Osteocyte (in vitro differentiated cells): ENCODE results near the gene TTC7B. TPM values are rescaled to one million over a fixed set of nuclear protein-coding genes. Genes with fewer than 3 reads are reported as not detected.
A peak's percentile ranks its signal among the peaks of the same experiment; 100 is the strongest.
"Not testable (repeated sequence)": the region's sequence is repeated elsewhere in the genome, so short reads cannot be mapped to it uniquely, and the experiment has no call there.

ENCODE experiments used
- DNase-seq: peaks from one replicate; pipeline ENCODE4 v3.0.0; 2021; ENCODE audit warnings: mixed read lengths; ENCODE audit not compliant: unreplicated experiment; ENCODE audit errors: extremely low spot score
- H3K27ac Mint-ChIP-seq: one replicate; pipeline ENCODE4 v1.8.0; 2021; ENCODE audit warnings: mild to moderate bottlenecking, mixed read lengths; ENCODE audit not compliant: unreplicated experiment
- H3K27me3 Mint-ChIP-seq: one replicate; pipeline ENCODE4 v1.8.0; 2021; ENCODE audit warnings: mixed read lengths; ENCODE audit not compliant: unreplicated experiment
- H3K36me3 Mint-ChIP-seq: one replicate; pipeline ENCODE4 v1.8.0; 2021; ENCODE audit warnings: mixed read lengths; ENCODE audit not compliant: unreplicated experiment
- H3K4me1 Mint-ChIP-seq: one replicate; pipeline ENCODE4 v1.8.0; 2021; ENCODE audit warnings: mixed read lengths; ENCODE audit not compliant: unreplicated experiment
- H3K4me3 Mint-ChIP-seq: one replicate; pipeline ENCODE4 v1.8.0; 2021; ENCODE audit warnings: mild to moderate bottlenecking, moderate library complexity, mixed read lengths; ENCODE audit not compliant: unreplicated experiment
- H3K9me3 Mint-ChIP-seq: one replicate; pipeline ENCODE4 v1.8.0; 2021; ENCODE audit warnings: mixed read lengths; ENCODE audit not compliant: unreplicated experiment
- total RNA-seq: library from RNA; stranded (reverse); gene quantifications from 2 replicates; pipeline ENCODE4 v1.2.1, GENCODE V29; 2021
- TF ChIP-seq, protein P1 (sequence below): fragments of 200-600 bp; sonication (generic); IDR thresholded peaks from 2 replicates; pipeline ENCODE4 v1.5.0; 2021; ENCODE audit warnings: antibody characterized with exemption, mild to moderate bottlenecking, moderate library complexity

TTC7B gene
- total RNA-seq, 1 donor from 2014 or later: 43.2 TPM

DNA sequence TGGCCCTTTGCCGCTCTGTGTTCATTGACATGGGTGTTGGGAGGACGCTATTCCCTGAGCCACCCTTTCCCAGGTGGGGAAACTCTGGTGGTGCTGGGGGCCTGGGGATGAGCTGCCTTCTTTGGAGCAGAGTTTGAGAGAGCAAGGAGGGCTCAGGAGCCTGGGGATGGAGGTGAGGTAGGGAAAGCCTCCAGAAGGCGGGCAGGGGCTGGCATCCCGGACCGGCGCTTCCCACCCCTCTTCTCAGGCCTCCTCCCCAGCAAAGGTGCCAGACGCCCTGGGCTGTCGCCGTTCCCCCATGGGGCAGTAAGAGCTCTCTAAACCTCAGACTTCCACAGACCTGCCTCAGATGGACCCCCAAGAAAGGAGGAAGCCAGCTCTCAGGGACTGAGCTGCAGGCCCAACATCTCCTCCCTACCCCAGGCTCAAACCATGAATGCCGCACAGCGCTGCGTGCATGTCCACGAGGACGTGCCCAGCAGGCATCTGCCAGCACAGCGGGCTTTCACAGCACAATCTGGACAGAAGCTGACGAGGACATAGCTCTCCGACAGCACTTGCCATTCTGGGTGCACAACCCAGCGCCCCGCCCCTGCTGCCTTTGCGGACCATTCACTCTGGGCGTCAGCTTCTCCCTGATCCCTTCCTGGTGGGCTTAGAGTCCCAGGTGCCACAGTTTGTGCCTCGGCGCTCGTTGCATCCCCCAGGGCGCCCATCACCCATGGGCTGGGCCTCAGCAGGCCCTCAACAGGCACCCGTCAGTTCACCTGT is 14.9 kb upstream of the TTC7B start:
- Mint-ChIP-seq H3K27me3 (peaks cover 4% of the 10 kb centered on the region), H3K4me1 (peaks cover 10% of the 10 kb centered on the region), H3K9me3 (no peaks in the 10 kb centered on the region), H3K4me3 (no peak overlapping the region), H3K27ac (no peak overlapping the region), H3K36me3 (no peaks in the 10 kb centered on the region)
- TF ChIP-seq, protein P1, sequence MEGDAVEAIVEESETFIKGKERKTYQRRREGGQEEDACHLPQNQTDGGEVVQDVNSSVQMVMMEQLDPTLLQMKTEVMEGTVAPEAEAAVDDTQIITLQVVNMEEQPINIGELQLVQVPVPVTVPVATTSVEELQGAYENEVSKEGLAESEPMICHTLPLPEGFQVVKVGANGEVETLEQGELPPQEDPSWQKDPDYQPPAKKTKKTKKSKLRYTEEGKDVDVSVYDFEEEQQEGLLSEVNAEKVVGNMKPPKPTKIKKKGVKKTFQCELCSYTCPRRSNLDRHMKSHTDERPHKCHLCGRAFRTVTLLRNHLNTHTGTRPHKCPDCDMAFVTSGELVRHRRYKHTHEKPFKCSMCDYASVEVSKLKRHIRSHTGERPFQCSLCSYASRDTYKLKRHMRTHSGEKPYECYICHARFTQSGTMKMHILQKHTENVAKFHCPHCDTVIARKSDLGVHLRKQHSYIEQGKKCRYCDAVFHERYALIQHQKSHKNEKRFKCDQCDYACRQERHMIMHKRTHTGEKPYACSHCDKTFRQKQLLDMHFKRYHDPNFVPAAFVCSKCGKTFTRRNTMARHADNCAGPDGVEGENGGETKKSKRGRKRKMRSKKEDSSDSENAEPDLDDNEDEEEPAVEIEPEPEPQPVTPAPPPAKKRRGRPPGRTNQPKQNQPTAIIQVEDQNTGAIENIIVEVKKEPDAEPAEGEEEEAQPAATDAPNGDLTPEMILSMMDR: no peak
- no peak for DNase-seq

DNA sequence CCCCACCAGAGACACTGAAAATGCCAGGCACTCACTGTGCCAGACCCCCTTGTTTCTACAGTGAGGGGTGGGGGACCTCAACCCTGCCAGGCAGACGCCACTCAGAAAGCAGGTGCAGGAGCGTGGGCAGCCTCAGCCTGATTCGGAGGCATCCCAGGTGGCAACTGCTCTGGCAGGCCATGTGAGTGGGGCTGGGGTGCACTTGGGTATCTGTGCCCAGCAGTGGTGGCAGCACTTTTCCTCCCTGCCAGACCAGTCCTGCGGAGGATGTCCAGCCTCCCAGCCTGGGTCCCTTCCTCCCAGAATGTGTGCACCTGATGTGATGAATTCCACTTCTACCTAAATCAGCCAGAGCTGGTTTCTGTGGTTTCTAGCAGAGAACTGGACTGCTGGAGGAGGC is 13.4 kb upstream of the TTC7B start:
- TF ChIP-seq, protein P1: no peak
- H3K4me3 Mint-ChIP-seq: no peak overlapping the region
- peaks cover 4% of the 10 kb centered on the region for H3K27me3 Mint-ChIP-seq
- peaks cover 10% of the 10 kb centered on the region for H3K4me1 Mint-ChIP-seq
- H3K9me3 Mint-ChIP-seq: no peaks in the 10 kb centered on the region
- no peak for DNase-seq
- no peaks in the 10 kb centered on the region for H3K36me3 Mint-ChIP-seq
- H3K27ac Mint-ChIP-seq: no peak overlapping the region

DNA sequence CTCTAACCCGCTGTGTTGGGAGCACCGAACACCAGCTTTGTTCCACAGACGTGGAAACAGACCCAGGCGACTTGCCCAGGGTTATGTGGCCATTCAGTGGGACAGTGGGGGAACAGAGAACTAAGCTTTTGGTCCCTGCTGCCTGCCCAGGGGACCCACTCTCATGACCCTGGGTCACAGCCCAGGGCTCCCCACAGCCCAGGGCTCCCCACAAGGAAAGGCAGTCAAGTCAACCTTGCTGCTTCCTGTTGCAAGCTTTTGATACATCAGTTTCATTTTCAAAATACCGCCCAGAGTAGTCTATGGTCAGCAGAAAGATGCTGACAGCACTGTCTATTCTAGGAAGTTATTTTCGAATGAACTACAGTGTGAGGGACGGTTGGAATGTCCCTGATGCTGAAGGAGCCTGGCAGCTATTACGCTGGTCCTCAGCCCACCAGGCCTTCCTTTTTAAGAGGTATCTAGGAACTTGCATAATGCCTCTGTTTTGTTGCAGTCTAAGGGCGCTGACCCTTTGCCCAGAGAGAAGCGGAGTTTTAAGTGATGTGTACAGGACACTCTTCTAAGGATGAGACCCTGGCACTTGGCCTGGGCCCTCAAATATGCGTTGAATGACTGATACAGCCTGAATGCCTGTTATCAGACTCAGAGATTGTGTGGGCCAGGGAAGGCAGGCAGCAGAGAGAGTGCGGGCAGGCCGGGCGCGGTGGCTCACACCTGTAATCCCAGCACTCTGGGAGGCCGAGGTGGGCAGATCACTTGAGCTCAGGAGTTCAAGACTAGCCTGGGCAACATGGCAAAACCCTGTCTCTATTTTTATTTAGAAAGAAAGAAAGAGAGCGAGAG is 12.6 kb upstream of the TTC7B start:
- TF ChIP-seq, protein P1: no peak
- H3K27me3 Mint-ChIP-seq: peaks cover 4% of the 10 kb centered on the region
- H3K4me1 Mint-ChIP-seq: peaks cover 10% of the 10 kb centered on the region
- H3K9me3 Mint-ChIP-seq: peaks cover 4% of the 10 kb centered on the region
- DNase-seq: no peak
- peak overlapping the region; percentile 47 for H3K27ac Mint-ChIP-seq
- H3K36me3 Mint-ChIP-seq: no peaks in the 10 kb centered on the region
- H3K4me3 Mint-ChIP-seq: peak overlapping the region; percentile 72

DNA sequence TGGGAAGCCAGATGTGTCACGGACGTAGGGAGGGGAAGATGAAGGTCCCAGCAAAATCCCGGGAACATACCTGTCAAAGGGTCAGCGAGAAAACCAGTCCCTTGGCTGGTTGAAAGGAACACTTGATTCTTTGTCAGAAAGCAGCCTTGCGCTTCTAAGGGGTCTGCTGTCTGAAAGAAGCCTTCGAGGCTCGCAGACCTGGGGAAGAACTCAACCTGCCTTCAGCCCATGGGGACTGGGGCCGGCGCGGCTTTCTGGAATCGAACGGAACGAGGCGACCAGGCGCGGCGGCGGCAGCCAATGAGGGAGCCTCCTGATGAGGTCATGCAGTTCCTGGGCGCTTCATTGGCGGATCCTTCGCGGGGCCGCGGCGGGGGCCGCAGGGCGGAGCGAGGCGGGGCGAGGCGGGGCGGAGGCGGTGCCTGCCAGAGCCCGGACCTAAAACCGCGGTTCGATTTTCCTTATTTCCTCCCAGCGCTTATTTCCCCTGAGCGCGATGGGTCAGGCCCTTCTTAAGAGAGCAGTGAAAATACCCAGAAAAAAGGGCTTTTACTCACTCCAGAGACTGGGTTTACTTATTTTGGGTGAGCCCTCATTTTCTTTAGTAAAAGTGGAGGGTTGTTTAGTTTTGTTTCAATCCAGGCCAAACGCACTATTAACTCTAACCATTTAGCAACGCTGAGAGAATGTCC is 11.8 kb upstream of the TTC7B start:
- peak; percentile 97 for DNase-seq
- Mint-ChIP-seq H3K9me3 (peaks cover 10% of the 10 kb centered on the region), H3K4me1 (peaks cover 10% of the 10 kb centered on the region), H3K27me3 (peaks cover 4% of the 10 kb centered on the region), H3K4me3 (peak overlapping the region; percentile 72), H3K27ac (peak overlapping the region; percentile 63), H3K36me3 (no peaks in the 10 kb centered on the region)
- TF ChIP-seq, protein P1: no peak

DNA sequence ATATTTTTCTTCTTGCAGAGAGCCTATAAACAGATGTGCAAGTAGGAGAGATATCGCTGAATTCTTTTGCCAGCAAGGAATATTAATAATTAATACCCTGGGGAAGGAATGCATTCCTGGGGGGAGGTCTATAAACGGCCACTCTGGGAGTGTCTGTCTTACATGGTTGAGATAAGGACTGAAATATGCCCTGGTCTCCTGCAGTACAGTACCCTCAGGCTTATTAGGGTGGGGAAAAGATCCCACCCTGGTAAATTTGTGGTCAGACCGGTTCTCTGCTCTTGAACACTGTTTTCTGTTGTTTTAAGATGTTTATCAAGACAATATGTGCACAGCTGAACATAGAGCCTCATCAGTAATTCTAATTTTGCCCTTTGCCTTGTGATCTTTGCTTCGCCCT is 7.3 kb upstream of the TTC7B start:
- not testable (repeated sequence) for H3K27me3 Mint-ChIP-seq, H3K27ac Mint-ChIP-seq, DNase-seq, H3K36me3 Mint-ChIP-seq, H3K4me3 Mint-ChIP-seq, H3K4me1 Mint-ChIP-seq
- peaks cover 10% of the 10 kb centered on the region for H3K9me3 Mint-ChIP-seq
